ENCODE data around the gene TBX10.

Gene TBX10

GRCh38 chr11:67588136-67588503 is 51.4 kb downstream of the TBX10 start:
- TF ChIP-seq SPI1 (IDR thresholded peaks at IDR 0.05; ENCODE audit: low read depth, low read length) (no peak), POU2F2 (IDR thresholded peaks at IDR 0.05; ENCODE audit: low read depth, low read length) (no peak), POLR2A (IDR thresholded peaks at IDR 0.05; ENCODE audit: low read depth, low read length) (no peak), POLR2AphosphoS5 (IDR thresholded peaks at IDR 0.05; ENCODE audit: low read depth, low read length) (no peak), PAX5 (IDR thresholded peaks at IDR 0.05; ENCODE audit: insufficient read depth, low read length, severe bottlenecking) (no peak), TAF1 (IDR thresholded peaks at IDR 0.05; ENCODE audit: low read depth, low read length) (no peak)
- DNase-seq (ENCODE audit: insufficient read length, low spot score) (no peak), FAIRE-seq (peak; percentile 86)

- TF ChIP-seq POU2F2 (IDR thresholded peaks at IDR 0.05; ENCODE audit: low read depth, low read length) (no peak), POLR2AphosphoS5 (IDR thresholded peaks at IDR 0.05; ENCODE audit: low read depth, low read length) (no peak; the same call in 1 of the 2 replicates), PAX5 (IDR thresholded peaks at IDR 0.05; ENCODE audit: insufficient read depth, low read length, severe bottlenecking) (no peak), POLR2A (IDR thresholded peaks at IDR 0.05; ENCODE audit: low read depth, low read length) (no peak), TAF1 (IDR thresholded peaks at IDR 0.05; ENCODE audit: low read depth, low read length) (no peak), SPI1 (IDR thresholded peaks at IDR 0.05; ENCODE audit: low read depth, low read length) (no peak)
- DNase-seq (ENCODE audit: insufficient read length, low spot score) (no peak), FAIRE-seq (no peak)
Measured at GRCh38 chr11:67586568-67587250, 52.9 kb downstream of the TBX10 start.

- FAIRE-seq (no peak), DNase-seq (ENCODE audit: insufficient read length, low spot score) (no peak)
- TF ChIP-seq POLR2A (IDR thresholded peaks at IDR 0.05; ENCODE audit: low read depth, low read length), result no peak
- TF ChIP-seq SPI1 (IDR thresholded peaks at IDR 0.05; ENCODE audit: low read depth, low read length), result no peak
- TF ChIP-seq POU2F2 (IDR thresholded peaks at IDR 0.05; ENCODE audit: low read depth, low read length), result no peak
- TF ChIP-seq POLR2AphosphoS5 (IDR thresholded peaks at IDR 0.05; ENCODE audit: low read depth, low read length), result no peak
- TF ChIP-seq TAF1 (IDR thresholded peaks at IDR 0.05; ENCODE audit: low read depth, low read length), result no peak
- no peak for TF ChIP-seq PAX5 (IDR thresholded peaks at IDR 0.05; ENCODE audit: insufficient read depth, low read length, severe bottlenecking)
Measured at GRCh38 chr11:67585911-67586310, 53.7 kb downstream of the TBX10 start.

GRCh38 chr11:67584881-67585873 is 54.4 kb downstream of the TBX10 start:
- DNase-seq (ENCODE audit: insufficient read length, low spot score) (no peak), FAIRE-seq (no peak)
- TF ChIP-seq PAX5 (IDR thresholded peaks at IDR 0.05; ENCODE audit: insufficient read depth, low read length, severe bottlenecking) (no peak), SPI1 (IDR thresholded peaks at IDR 0.05; ENCODE audit: low read depth, low read length) (no peak), POLR2A (IDR thresholded peaks at IDR 0.05; ENCODE audit: low read depth, low read length) (no peak), TAF1 (IDR thresholded peaks at IDR 0.05; ENCODE audit: low read depth, low read length) (no peak), POLR2AphosphoS5 (IDR thresholded peaks at IDR 0.05; ENCODE audit: low read depth, low read length) (no peak), POU2F2 (IDR thresholded peaks at IDR 0.05; ENCODE audit: low read depth, low read length) (no peak)

- DNase-seq (ENCODE audit: insufficient read length, low spot score) (no peak), FAIRE-seq (peak; percentile 9)
- TF ChIP-seq POLR2A (IDR thresholded peaks at IDR 0.05; ENCODE audit: low read depth, low read length) (no peak), POU2F2 (IDR thresholded peaks at IDR 0.05; ENCODE audit: low read depth, low read length) (no peak), PAX5 (IDR thresholded peaks at IDR 0.05; ENCODE audit: insufficient read depth, low read length, severe bottlenecking) (no peak), SPI1 (IDR thresholded peaks at IDR 0.05; ENCODE audit: low read depth, low read length) (no peak), POLR2AphosphoS5 (IDR thresholded peaks at IDR 0.05; ENCODE audit: low read depth, low read length) (no peak; the same call in 1 of the 2 replicates), TAF1 (IDR thresholded peaks at IDR 0.05; ENCODE audit: low read depth, low read length) (no peak)
Measured at GRCh38 chr11:67584205-67584880, 55.2 kb downstream of the TBX10 start.

GRCh38 chr11:67583247-67584204 is 56.0 kb downstream of the TBX10 start, which contains the start of gene GSTP1:
Gene GSTP1, plus strand, starts transcription at chr11:67583812. Its CDS starts 32 bp downstream, at chr11:67583844.
- TF ChIP-seq POLR2A (IDR thresholded peaks at IDR 0.05; ENCODE audit: low read depth, low read length) (peak; percentile 94), TAF1 (IDR thresholded peaks at IDR 0.05; ENCODE audit: low read depth, low read length) (peak; percentile 59; the same call in 1 of the 2 replicates), SPI1 (IDR thresholded peaks at IDR 0.05; ENCODE audit: low read depth, low read length) (no peak), POLR2AphosphoS5 (IDR thresholded peaks at IDR 0.05; ENCODE audit: low read depth, low read length) (peak; percentile 95), PAX5 (IDR thresholded peaks at IDR 0.05; ENCODE audit: insufficient read depth, low read length, severe bottlenecking) (no peak), POU2F2 (IDR thresholded peaks at IDR 0.05; ENCODE audit: low read depth, low read length) (peak; percentile 83; the same call in 1 of the 2 replicates)
- FAIRE-seq (peak; percentile 81), DNase-seq (ENCODE audit: insufficient read length, low spot score) (peak; percentile 76)

- TF ChIP-seq PAX5 (IDR thresholded peaks at IDR 0.05; ENCODE audit: insufficient read depth, low read length, severe bottlenecking), result no peak
- no peak for TF ChIP-seq POLR2A (IDR thresholded peaks at IDR 0.05; ENCODE audit: low read depth, low read length)
- FAIRE-seq (no peak), DNase-seq (ENCODE audit: insufficient read length, low spot score) (no peak)
Measured at GRCh38 chr11:67582011-67582410, 57.6 kb downstream of the TBX10 start.

GRCh38 chr11:67581469-67581868 is 58.1 kb downstream of the TBX10 start:
- no peak for DNase-seq (ENCODE audit: insufficient read length, low spot score)

More at GRCh38 chr11:67581469-67581868, 58.1 kb downstream of the TBX10 start:
- no peak for FAIRE-seq
- TF ChIP-seq SPI1 (IDR thresholded peaks at IDR 0.05; ENCODE audit: low read depth, low read length) (no peak), POLR2A (IDR thresholded peaks at IDR 0.05; ENCODE audit: low read depth, low read length) (no peak), POLR2AphosphoS5 (IDR thresholded peaks at IDR 0.05; ENCODE audit: low read depth, low read length) (no peak), TAF1 (IDR thresholded peaks at IDR 0.05; ENCODE audit: low read depth, low read length) (no peak), POU2F2 (IDR thresholded peaks at IDR 0.05; ENCODE audit: low read depth, low read length) (no peak)

Data from GM12891 (cell line).